ENCODE measurements around the gene MRPL27. TPM values are rescaled to one million over a fixed set of nuclear protein-coding genes. Genes with fewer than 3 reads are reported as not detected.
A peak's percentile ranks its signal among the peaks of the same experiment; 100 is the strongest.

MRPL27 gene
- total and polyA plus RNA-seq, 2 donors (not counting 1 experiment from before 2014, with no cell fraction given) = 32.5 to 40.2 TPM

- Histone ChIP-seq H3K36me3 (replicated peaks in 1 of 2; ENCODE audit: control extremely low read depth in 1 of 2, control insufficient read depth in 1 of 2, extremely low read depth in 1 of 2, insufficient read depth in 2 of 2, low read length in 1 of 2) (no peaks in the 10 kb centered on the region), H3K27me3 (replicated peaks in 1 of 4; ENCODE audit: control extremely low read depth in 1 of 4, control insufficient read depth in 3 of 4, insufficient read depth in 4 of 4, low read length in 3 of 4) (no peaks in the 10 kb centered on the region), H3K4me3 (ENCODE audit: control extremely low read depth in 1 of 5, extremely low read depth in 1 of 5, insufficient read depth in 1 of 5, low read depth in 2 of 5, low read length in 4 of 5) (peak overlapping the region; percentile 9 to 80 (median 75)), H3K9me3 (ENCODE audit: control extremely low read depth in 1 of 3, control insufficient read depth in 2 of 3, insufficient read depth in 1 of 3, low read length in 2 of 3) (no peaks in the 10 kb centered on the region), H2AFZ (ENCODE audit: insufficient read depth, low read depth, low read length, poor library complexity, severe bottlenecking) (peak overlapping the region; percentile 93), H3K4me1 (ENCODE audit: control insufficient read depth in 2 of 2, insufficient read depth in 2 of 2, low read length in 2 of 2) (peaks cover 10 to 21% of the 10 kb centered on the region in 2 donors), H3K79me2 (ENCODE audit: control insufficient read depth, insufficient read depth, low read length) (peaks cover 25% of the 10 kb centered on the region), H4K20me1 (ENCODE audit: control insufficient read depth, insufficient read depth, low read length, poor library complexity, severe bottlenecking) (no peaks in the 10 kb centered on the region), H3K4me2 (replicated peaks; ENCODE audit: low read depth, low read length, poor library complexity, severe bottlenecking) (peak overlapping the region; percentile 93), H3K9ac (ENCODE audit: low read length) (peak overlapping the region; percentile 76), H3K27ac (ENCODE audit: low read length in 2 of 2) (peak overlapping the region in 1 of 2 donors; percentile 51)
- ChIA-PET POLR2A (interaction anchor here (0.9 kb wide), 1 partner anchor 51 kb away, joined by 4 read pairs; the partner anchor contains the start of gene LRRC59), CTCF (interaction anchor here (1.1 to 5.7 kb wide), 4 partner anchors 15 to 252 kb away, joined by 3 to 29 read pairs (median 4); partner anchors contain the start of gene LRRC59)
- WGBS (ENCODE audit: insufficient coverage) = under 1% methylated on average over 54 of the region's 57 CpGs
- Mint-ChIP-seq H3K27me3 (no peaks in the 10 kb centered on the region), H3K27ac (peak overlapping the region; percentile 81), H3K9me3 (ENCODE audit: insufficient read depth) (no peaks in the 10 kb centered on the region), H3K4me1 (peaks cover 36% of the 10 kb centered on the region), H3K4me3 (peak overlapping the region; percentile 88)
- peak; percentile 46 for ATAC-seq (ENCODE audit: low read depth)
- no peak for DNase-seq
- intact Hi-C loops (cut with micrococcal nuclease) = loop anchor here (1.0 to 2.0 kb wide), 4 partner anchors 16 to 162 kb away; partner anchors contain the start of genes EME1, LRRC59, MRPL27 and MYCBPAP
- no peak for TF ChIP-seq EZH2 (IDR thresholded peaks at IDR 0.05; ENCODE audit: borderline replicate concordance, insufficient read depth, low read depth, low read length, poor library complexity, severe bottlenecking)
- TF ChIP-seq, protein P1, sequence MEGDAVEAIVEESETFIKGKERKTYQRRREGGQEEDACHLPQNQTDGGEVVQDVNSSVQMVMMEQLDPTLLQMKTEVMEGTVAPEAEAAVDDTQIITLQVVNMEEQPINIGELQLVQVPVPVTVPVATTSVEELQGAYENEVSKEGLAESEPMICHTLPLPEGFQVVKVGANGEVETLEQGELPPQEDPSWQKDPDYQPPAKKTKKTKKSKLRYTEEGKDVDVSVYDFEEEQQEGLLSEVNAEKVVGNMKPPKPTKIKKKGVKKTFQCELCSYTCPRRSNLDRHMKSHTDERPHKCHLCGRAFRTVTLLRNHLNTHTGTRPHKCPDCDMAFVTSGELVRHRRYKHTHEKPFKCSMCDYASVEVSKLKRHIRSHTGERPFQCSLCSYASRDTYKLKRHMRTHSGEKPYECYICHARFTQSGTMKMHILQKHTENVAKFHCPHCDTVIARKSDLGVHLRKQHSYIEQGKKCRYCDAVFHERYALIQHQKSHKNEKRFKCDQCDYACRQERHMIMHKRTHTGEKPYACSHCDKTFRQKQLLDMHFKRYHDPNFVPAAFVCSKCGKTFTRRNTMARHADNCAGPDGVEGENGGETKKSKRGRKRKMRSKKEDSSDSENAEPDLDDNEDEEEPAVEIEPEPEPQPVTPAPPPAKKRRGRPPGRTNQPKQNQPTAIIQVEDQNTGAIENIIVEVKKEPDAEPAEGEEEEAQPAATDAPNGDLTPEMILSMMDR (IDR thresholded peaks at IDR 0.05) = no peak
Measured at GRCh38 chr17:50346313-50347116, 26.5 kb downstream of the MRPL27 start.

All from B cell (primary cell).